HepG2 (cell line): ENCODE results near the gene ELAVL4. TPM values are rescaled to one million over a fixed set of nuclear protein-coding genes. Genes with fewer than 3 reads are reported as not detected.

Experiments used
- ATAC-seq: fragments of 200-7000 bp; cut with Tn5 transposase; 3 replicates; pipeline ENCODE4 v1.9.1; 2020; ENCODE audit warnings: mild to moderate bottlenecking, moderate library complexity
- BruUV-seq: library from RNA; stranded (reverse); fragments of 400-500 nt; replicated peaks from 2 replicates; lab custom pipeline; 2021; lab: Mats Ljungman, UMichigan
- CTCF ChIA-PET: fragments of 300-600 bp; formaldehyde crosslinking; extraction: SDS; loops from one replicate; lab custom pipeline; 2021; ENCODE audit warnings: low total read pairs, inconsistent platforms, low intra/inter-chr PET ratio; lab: Yijun Ruan, JAX
- POLR2A ChIA-PET: fragments of 350-600 bp; sonication (Branson Sonifier 250); formaldehyde crosslinking; loops from one replicate; lab custom pipeline; 2020; ENCODE audit warnings: antibody characterized with exemption, inconsistent platforms; lab: Yijun Ruan, JAX
- DNase-seq: peaks from one replicate; pipeline ENCODE4 v3.0.0-alpha.2; 2015; ENCODE audit warnings: low spot score
- FAIRE-seq: peaks from 3 replicates; lab custom pipeline; 2011; peaks lifted over from hg19 to GRCh38; lab: Jason Lieb, UNC
- H2AFZ ChIP-seq: one replicate; pipeline ENCODE4 v1.6.1; 2011; ENCODE audit warnings: low read length, inconsistent platforms
- H3K27ac ChIP-seq: fragments of 300-600 bp; 3 replicates; pipeline ENCODE4 v1.8.0; 2011; ENCODE audit warnings: mixed run types, mild to moderate bottlenecking, mixed read lengths, low read length, inconsistent platforms; ENCODE audit not compliant: insufficient read depth; ENCODE audit errors: extremely low read length
- H3K27me3 ChIP-seq, 2 experiments: fragments of 200-600 bp in 1 of 2; 2 replicates in 1 of 2; 3 replicates in 1 of 2; pipeline versions ENCODE4 v1.6.0 to v1.8.0; 2011; ENCODE audit warnings: low read length in 2 of 2, mild to moderate bottlenecking in 2 of 2, moderate library complexity in 2 of 2, inconsistent platforms in 1 of 2; ENCODE audit not compliant: insufficient read depth in 2 of 2, control insufficient read depth in 1 of 2
- H3K36me3 ChIP-seq, 2 experiments: fragments of 200-600 bp in 1 of 2; replicated peaks in 1 of 2; 2 replicates in 1 of 2; 3 replicates in 1 of 2; pipeline versions ENCODE4 v1.5.1 to v1.8.0; 2011; ENCODE audit warnings: low read length in 2 of 2, inconsistent platforms in 1 of 2; ENCODE audit not compliant: insufficient read depth in 2 of 2, control insufficient read depth in 1 of 2
- H3K4me1 ChIP-seq: 2 replicates; pipeline ENCODE4 v1.5.1; 2012; ENCODE audit warnings: low read length, inconsistent platforms; ENCODE audit not compliant: insufficient read depth
- H3K4me2 ChIP-seq: 2 replicates; pipeline ENCODE4 v1.6.0; 2011; ENCODE audit warnings: low read depth, low read length, inconsistent platforms
- H3K4me3 ChIP-seq, 3 experiments: fragments of 200-600 bp in 1 of 3; sonication (generic), shearing (Covaris generic) in 1 of 3; replicated peaks in 1 of 3; 2 replicates each; pipeline ENCODE4 v1.5.1; 2011 to 2016; ENCODE audit warnings: low read length in 3 of 3, inconsistent platforms in 2 of 3, low read depth in 2 of 3, mild to moderate bottlenecking in 2 of 3, control low read depth in 1 of 3, mixed read lengths in 1 of 3; ENCODE audit not compliant: insufficient read depth in 1 of 3
- H3K79me2 ChIP-seq: one replicate; pipeline ENCODE4 v1.6.1; 2011; ENCODE audit warnings: low read length, inconsistent platforms; ENCODE audit not compliant: insufficient read depth
- H3K9ac ChIP-seq: 2 replicates; pipeline ENCODE4 v1.6.0; 2011; ENCODE audit warnings: mild to moderate bottlenecking, low read depth, low read length, inconsistent platforms; ENCODE audit not compliant: insufficient read depth
- H3K9me3 ChIP-seq: 2 replicates; pipeline ENCODE4 v1.5.1; 2012; ENCODE audit warnings: mild to moderate bottlenecking, low read length
- H4K20me1 ChIP-seq: 2 replicates; pipeline ENCODE4 v1.6.0; 2011; ENCODE audit warnings: inconsistent platforms, mild to moderate bottlenecking, low read length, moderate library complexity; ENCODE audit not compliant: insufficient read depth
- ARNT2 ChIP-seq: sonication (generic); formaldehyde crosslinking; IDR thresholded peaks from 2 replicates; pipeline ENCODE4 v1.8.0; 2022; ENCODE audit warnings: mild to moderate bottlenecking, low read depth, missing genetic modification reagents, moderate library complexity
- HNF1B ChIP-seq: sonication (generic); formaldehyde crosslinking; IDR thresholded peaks from 2 replicates; pipeline ENCODE4 v1.5.1; 2020; ENCODE audit warnings: mild to moderate bottlenecking, moderate library complexity, missing genetic modification reagents
- MYNN ChIP-seq: sonication (generic); formaldehyde crosslinking; IDR thresholded peaks from 2 replicates; pipeline ENCODE4 v1.4.0; 2020; ENCODE audit warnings: mild to moderate bottlenecking, low read depth, missing genetic modification reagents
- ZBTB21 ChIP-seq: sonication (generic); formaldehyde crosslinking; IDR thresholded peaks from 2 replicates; pipeline ENCODE4 v1.4.0; 2020; ENCODE audit warnings: missing genetic modification reagents
- WGBS: methylation state at CpG from one replicate; pipeline ENCODE4 v1.1.6; 2017; ENCODE audit warnings: low lambda C conversion rate; 5-methylcytosine and 5-hydroxymethylcytosine counted together
- in situ Hi-C: cut with HindIII; loops from 2 replicates; pipeline ENCODE4 v1.10.0; 2017; ENCODE audit warnings: low pct_unique_long_range_greater_than_20kb; ENCODE audit not compliant: extremely low pct_ligation_motif_present
- intact Hi-C: fragments of 100-400 bp; cut with micrococcal nuclease; formaldehyde crosslinking; loops from one replicate; pipeline ENCODE4 v1.10.0; 2022; ENCODE audit not compliant: unreplicated experiment
- polyA plus RNA-seq, 8 experiments: library from polyadenylated mRNA; depleted of rRNA in 3 of 8; stranded (reverse) in 7 of 8; unstranded in 1 of 8; fragments of >200 nt; fragmentation: Illumina TruSeq in 4 of 8; extraction: Trizol in 4 of 8; gene quantifications; 2 replicates each; pipeline versions ENCODE4 v1.2.1 to v1.2.3, GENCODE V29; 2011 to 2016; ENCODE audit warnings: low read depth in 4 of 8, missing spikeins in 1 of 8, mixed read lengths in 1 of 8; ENCODE audit not compliant: insufficient read depth in 1 of 8
- total RNA-seq, 5 experiments: library from RNA; depleted of rRNA; stranded (reverse); fragments of >200 nt; fragmentation: Illumina TruSeq; extraction: Trizol; gene quantifications; 2 replicates each; pipeline ENCODE4 v1.2.3, GENCODE V29; 2016; ENCODE audit warnings: low read depth in 1 of 5
- TF ChIP-seq, protein P1 (sequence below): sonication (generic); formaldehyde crosslinking; IDR thresholded peaks from 2 replicates; pipeline ENCODE4 v1.5.1; 2020; ENCODE audit warnings: mild to moderate bottlenecking, missing genetic modification reagents

Gene ELAVL4
- total and polyA plus RNA-seq, 2 of the 13 experiments (the other 11 are each of a cell fraction or from before 2014, with no cell fraction given), result not detected

DNA sequence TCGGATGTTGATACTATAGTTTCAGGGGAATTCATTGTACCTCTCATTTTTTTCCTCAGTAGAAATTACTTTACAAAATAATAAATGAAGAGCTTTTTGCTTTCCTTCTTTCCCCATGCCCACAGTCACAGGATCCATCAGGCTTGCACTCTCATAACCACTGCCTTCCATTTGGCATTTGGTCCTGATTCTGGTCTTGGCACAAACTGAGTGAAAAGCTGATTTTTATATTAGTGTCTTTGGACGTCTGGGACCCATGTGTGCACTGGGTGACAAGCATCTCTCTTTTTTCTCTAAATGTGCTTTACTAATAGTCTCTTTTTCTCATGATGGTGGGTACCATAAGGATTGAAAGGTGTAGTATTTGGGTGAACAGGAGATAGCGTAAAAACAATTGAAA lies 2.8 kb downstream of the ELAVL4 start:
- Histone ChIP-seq H3K27ac (no peak overlapping the region), H2AFZ (no peak overlapping the region), H4K20me1 (no peaks in the 10 kb centered on the region), H3K4me3 (no peak overlapping the region), H3K4me2 (no peak overlapping the region), H3K9ac (no peak overlapping the region), H3K9me3 (no peaks in the 10 kb centered on the region)
- intact Hi-C loops, result no loop called here
- DNase-seq, result no peak
- CTCF ChIA-PET, result no interaction called here
- WGBS, result 34% methylated on average over 3 of the region's 3 CpGs
- ATAC-seq, result no peak
- no TSS peak for BruUV-seq
- TF ChIP-seq HNF1B (CRISPR knock-in tag) (no peak), ARNT2 (CRISPR knock-in tag) (no peak), MYNN (CRISPR knock-in tag) (no peak), ZBTB21 (no peak)
- TF ChIP-seq, protein P1, sequence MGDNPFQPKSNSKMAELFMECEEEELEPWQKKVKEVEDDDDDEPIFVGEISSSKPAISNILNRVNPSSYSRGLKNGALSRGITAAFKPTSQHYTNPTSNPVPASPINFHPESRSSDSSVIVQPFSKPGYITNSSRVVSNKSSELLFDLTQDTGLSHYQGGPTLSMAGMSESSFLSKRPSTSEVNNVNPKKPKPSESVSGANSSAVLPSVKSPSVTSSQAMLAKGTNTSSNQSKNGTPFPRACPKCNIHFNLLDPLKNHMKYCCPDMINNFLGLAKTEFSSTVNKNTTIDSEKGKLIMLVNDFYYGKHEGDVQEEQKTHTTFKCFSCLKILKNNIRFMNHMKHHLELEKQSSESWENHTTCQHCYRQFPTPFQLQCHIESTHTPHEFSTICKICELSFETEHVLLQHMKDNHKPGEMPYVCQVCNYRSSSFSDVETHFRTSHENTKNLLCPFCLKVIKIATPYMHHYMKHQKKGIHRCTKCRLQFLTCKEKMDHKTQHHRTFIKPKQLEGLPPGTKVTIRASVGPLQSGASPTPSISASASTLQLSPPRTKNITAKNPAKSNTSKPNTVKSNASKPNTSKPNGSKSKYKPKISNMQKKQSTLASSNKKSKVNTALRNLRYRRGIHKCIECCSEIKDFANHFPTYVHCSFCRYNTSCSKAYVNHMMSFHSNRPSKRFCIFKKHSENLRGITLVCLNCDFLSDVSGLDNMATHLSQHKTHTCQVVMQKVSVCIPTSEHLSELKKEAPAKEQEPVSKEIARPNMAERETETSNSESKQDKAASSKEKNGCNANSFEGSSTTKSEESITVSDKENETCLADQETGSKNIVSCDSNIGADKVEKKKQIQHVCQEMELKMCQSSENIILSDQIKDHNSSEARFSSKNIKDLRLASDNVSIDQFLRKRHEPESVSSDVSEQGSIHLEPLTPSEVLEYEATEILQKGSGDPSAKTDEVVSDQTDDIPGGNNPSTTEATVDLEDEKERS, result no peak
- TF ChIP-seq, all 625 proteins: peak for 0
- FAIRE-seq, result no peak
- no peaks in the 10 kb centered on the region for H3K79me2 ChIP-seq
- H3K36me3 ChIP-seq, result no peaks in the 10 kb centered on the region
- H3K27me3 ChIP-seq, result peaks cover 0 to 13% of the 10 kb centered on the region in 2 experiments; a peak in 3 of 5 replicates
- H3K4me1 ChIP-seq, result no peaks in the 10 kb centered on the region
- POLR2A ChIA-PET, result no interaction called here
- in situ Hi-C loops, result no loop called here
